Ishikawa (cell line): ENCODE data around the gene UTP14A.

ENCODE experiments used
- CEBPB ChIP-seq: IDR thresholded peaks from 2 replicates; pipeline ENCODE4 v1.6.1; 2012
- CREB1 ChIP-seq: IDR thresholded peaks from 2 replicates; pipeline ENCODE4 v1.6.1; 2012; ENCODE audit warnings: low read depth
- EGR1 ChIP-seq: IDR thresholded peaks from 2 replicates; pipeline ENCODE4 v1.6.1; 2012
- EP300 ChIP-seq: IDR thresholded peaks from 2 replicates; pipeline ENCODE4 v1.6.1; 2012; ENCODE audit warnings: borderline replicate concordance
- FOXM1 ChIP-seq: IDR thresholded peaks from 2 replicates; pipeline ENCODE4 v1.6.1; 2012; ENCODE audit warnings: low read depth, borderline replicate concordance
- NFIC ChIP-seq: IDR thresholded peaks from 2 replicates; pipeline ENCODE4 v1.6.1; 2012
- RAD21 ChIP-seq: IDR thresholded peaks from 2 replicates; pipeline ENCODE4 v1.6.1; 2012; ENCODE audit warnings: low read depth
- REST ChIP-seq: IDR thresholded peaks from 2 replicates; pipeline ENCODE4 v1.6.1; 2012; ENCODE audit warnings: low read depth, mild to moderate bottlenecking
- TAF1 ChIP-seq: IDR thresholded peaks from 2 replicates; pipeline ENCODE4 v1.6.1; 2012; ENCODE audit warnings: low read depth, mild to moderate bottlenecking
- TCF12 ChIP-seq: IDR thresholded peaks from 2 replicates; pipeline ENCODE4 v1.6.1; 2012; ENCODE audit warnings: low read depth
- TEAD4 ChIP-seq: IDR thresholded peaks from 2 replicates; pipeline ENCODE4 v1.6.1; 2012
- USF1 ChIP-seq: IDR thresholded peaks from 2 replicates; pipeline ENCODE4 v1.6.1; 2012
- YY1 ChIP-seq: IDR thresholded peaks from 2 replicates; pipeline ENCODE4 v1.6.1; 2012; ENCODE audit warnings: low read depth
- ZBTB7A ChIP-seq: IDR thresholded peaks from 2 replicates; pipeline ENCODE4 v1.6.1; 2012; ENCODE audit warnings: low read depth
- TF ChIP-seq, protein P1 (sequence below): IDR thresholded peaks from 2 replicates; pipeline ENCODE4 v1.6.1; 2012

The UTP14A gene

GRCh38 chrX:129932016-129932820 lies 26.3 kb downstream of the UTP14A start:
- TF ChIP-seq ZBTB7A = peak; percentile 50; the same call in 1 of the 2 replicates
- TF ChIP-seq TAF1 = 0 out of 2 replicates have a peak, but pooled peaks have one; percentile 0
- no peak for TF ChIP-seq NFIC
- TF ChIP-seq TEAD4 = no peak
- TF ChIP-seq CEBPB = no peak
- no peak for TF ChIP-seq CREB1
- TF ChIP-seq EP300 = 0 out of 2 replicates have a peak, but pooled peaks have one; percentile 18

DNA sequence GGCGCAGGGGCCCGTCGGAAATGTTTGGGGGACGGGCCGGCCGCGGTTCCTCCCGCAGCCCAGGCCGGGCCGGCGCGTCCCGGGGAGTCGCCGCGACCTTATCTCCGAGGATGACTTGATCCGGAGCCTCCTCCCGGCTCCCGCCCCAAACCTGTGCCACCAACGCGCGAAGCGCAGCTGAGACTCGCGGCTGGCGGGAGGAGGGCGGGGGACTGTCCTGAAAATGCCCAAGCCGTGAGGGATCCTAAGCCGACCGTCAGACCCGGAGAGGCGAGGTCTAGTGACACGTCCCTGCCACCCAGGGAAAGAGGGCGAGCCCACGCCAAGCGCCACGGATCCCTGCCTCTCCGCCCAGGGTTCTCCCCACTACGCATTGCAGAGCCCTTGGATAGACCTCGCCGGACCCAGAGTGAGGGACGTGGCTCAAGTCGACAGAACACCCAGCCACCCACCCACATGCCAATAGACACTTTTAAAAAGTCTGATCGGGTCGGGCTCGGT lies 26.9 kb downstream of the UTP14A start:
- TF ChIP-seq YY1 (no peak), ZBTB7A (0 out of 2 replicates have a peak, but pooled peaks have one; percentile 4)
- TF ChIP-seq, protein P1, sequence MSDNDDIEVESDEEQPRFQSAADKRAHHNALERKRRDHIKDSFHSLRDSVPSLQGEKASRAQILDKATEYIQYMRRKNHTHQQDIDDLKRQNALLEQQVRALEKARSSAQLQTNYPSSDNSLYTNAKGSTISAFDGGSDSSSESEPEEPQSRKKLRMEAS = no peak

GRCh38 chrX:129933700-129934099 lies 27.7 kb downstream of the UTP14A start:
- TF ChIP-seq TCF12 = no peak
- TF ChIP-seq REST = no peak
- TF ChIP-seq CEBPB = no peak
- TF ChIP-seq CREB1 = no peak
- no peak for TF ChIP-seq USF1
- no peak for TF ChIP-seq RAD21
- TF ChIP-seq NFIC = no peak
- TF ChIP-seq TAF1 = no peak
- TF ChIP-seq FOXM1 = no peak
- no peak for TF ChIP-seq YY1
- no peak for TF ChIP-seq ZBTB7A
- TF ChIP-seq EP300 = no peak
- no peak for TF ChIP-seq TEAD4
- TF ChIP-seq, protein P1 = no peak
- no peak for TF ChIP-seq EGR1

- no peak for TF ChIP-seq ZBTB7A
- TF ChIP-seq CEBPB = no peak
- TF ChIP-seq YY1 = no peak
- TF ChIP-seq TAF1 = no peak
- TF ChIP-seq EGR1 = no peak
- TF ChIP-seq RAD21 = no peak
- no peak for TF ChIP-seq NFIC
- TF ChIP-seq, protein P1 = no peak
Observed at GRCh38 chrX:129934461-129934860, 28.5 kb downstream of the UTP14A start.

DNA sequence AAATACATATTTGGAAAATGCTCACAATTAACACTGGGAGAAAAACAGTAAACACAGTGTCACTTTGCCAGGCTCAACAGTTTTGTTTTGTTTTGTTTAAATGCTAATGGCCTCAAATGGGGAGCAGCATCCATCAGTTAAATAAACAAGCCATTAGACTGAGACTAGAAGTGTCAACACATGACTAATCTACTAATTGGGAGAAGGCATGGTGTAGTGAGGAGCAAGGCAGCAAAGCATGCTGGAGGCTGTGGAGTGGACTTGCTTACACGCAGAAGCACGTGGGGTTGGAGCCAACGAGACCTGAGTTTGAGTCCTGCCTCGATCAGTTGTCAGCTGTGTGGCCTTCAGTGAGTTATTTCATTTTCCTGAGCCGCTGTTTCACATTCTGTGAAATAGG lies 29.0 kb downstream of the UTP14A start:
- TF ChIP-seq EP300 (no peak), NFIC (no peak), EGR1 (no peak), TEAD4 (no peak), ZBTB7A (no peak), USF1 (no peak), CREB1 (no peak), TCF12 (no peak), TAF1 (no peak)
- TF ChIP-seq, protein P1 = no peak

GRCh38 chrX:129938081-129938480 lies 32.1 kb downstream of the UTP14A start:
- TF ChIP-seq NFIC = no peak
- TF ChIP-seq TAF1 = no peak
- TF ChIP-seq USF1 = no peak
- no peak for TF ChIP-seq EGR1
- TF ChIP-seq REST = no peak
- no peak for TF ChIP-seq FOXM1
- no peak for TF ChIP-seq ZBTB7A
